T-helper 1 cell treated with Interleukin-12 subunit alpha and Interleukin-12 subunit beta and Interleukin-4 antibody, amounts not matched to agents 30 ng/mL and 1 ng/mL, for 36 hours (primary cell): ENCODE results near the gene LMAN2. TPM values are rescaled to one million over a fixed set of nuclear protein-coding genes. Genes with fewer than 3 reads are reported as not detected.
"Not testable (repeated sequence)": the region's sequence is repeated elsewhere in the genome, so short reads cannot be mapped to it uniquely, and the experiment has no call there.

Experiments
- intact Hi-C: fragments of 100-400 bp; cut with micrococcal nuclease; formaldehyde crosslinking; loops from one replicate; pipeline ENCODE4 v1.15.1; 2024
- total RNA-seq: library from RNA; stranded (reverse); gene quantifications from 2 replicates; pipeline ENCODE4 v1.2.3, GENCODE V29; 2022

The LMAN2 gene
- total RNA-seq, 1 donor from 2014 or later, result 151 TPM

- intact Hi-C loops, result no loop called here
Observed at GRCh38 chr5:177365845-177366527, 14.5 kb upstream of the LMAN2 start.

- intact Hi-C loops, result loop anchor here (1.0 kb wide), 1 partner anchor 8 kb away; no protein-coding TSS in a partner anchor
Observed at GRCh38 chr5:177364159-177364962, 12.9 kb upstream of the LMAN2 start.

GRCh38 chr5:177363565-177363964 lies 12.1 kb upstream of the LMAN2 start:
- intact Hi-C loops, result loop anchor here (1.0 kb wide), 3 partner anchors 12 to 134 kb away; partner anchors contain the start of genes LMAN2 and PDLIM7

- intact Hi-C loops, result loop anchor here (1.0 kb wide), 3 partner anchors 12 to 134 kb away; partner anchors contain the start of genes LMAN2 and PDLIM7
Observed at GRCh38 chr5:177362610-177363507, 11.4 kb upstream of the LMAN2 start.

- intact Hi-C loops, result no loop called here
Observed at GRCh38 chr5:177362292-177362609, 10.8 kb upstream of the LMAN2 start.

- intact Hi-C loops, result no loop called here
Observed at GRCh38 chr5:177361418-177362291, 10.2 kb upstream of the LMAN2 start.

- intact Hi-C loops, result not testable (repeated sequence)
Observed at GRCh38 chr5:177360740-177361139, 9.3 kb upstream of the LMAN2 start.

- intact Hi-C loops, result loop anchor here (5.0 kb wide), 1 partner anchor 792 kb away; the partner anchor contains the start of gene NHP2
Observed at GRCh38 chr5:177359860-177360259, 8.4 kb upstream of the LMAN2 start.

GRCh38 chr5:177359451-177359851 lies 8.0 kb upstream of the LMAN2 start:
- intact Hi-C loops, result loop anchor here (5.0 kb wide), 1 partner anchor 793 kb away; the partner anchor contains the start of gene NHP2

GRCh38 chr5:177358370-177358819 lies 6.9 kb upstream of the LMAN2 start:
- intact Hi-C loops, result loop anchor here (5.0 kb wide), 1 partner anchor 794 kb away; the partner anchor contains the start of gene NHP2

GRCh38 chr5:177357459-177358351 lies 6.2 kb upstream of the LMAN2 start, which contains the start of gene RGS14:
Gene RGS14, plus strand, starts transcription at chr5:177357924. Its CDS starts 101 bp downstream, at chr5:177358025.
- intact Hi-C loops, result loop anchor here (1.0 to 5.0 kb wide), 5 partner anchors 13 to 795 kb away; partner anchors contain the start of genes GRK6, NHP2, PRELID1 and RAB24

GRCh38 chr5:177357146-177357458 lies 5.6 kb upstream of the LMAN2 start:
- intact Hi-C loops, result loop anchor here (1.0 to 5.0 kb wide), 5 partner anchors 14 to 795 kb away; partner anchors contain the start of genes GRK6, NHP2, PRELID1 and RAB24

GRCh38 chr5:177356746-177357145 lies 5.3 kb upstream of the LMAN2 start:
- intact Hi-C loops, result loop anchor here (1.0 to 5.0 kb wide), 5 partner anchors 14 to 796 kb away; partner anchors contain the start of genes GRK6, NHP2, PRELID1 and RAB24

GRCh38 chr5:177355868-177356168 lies 4.3 kb upstream of the LMAN2 start:
- intact Hi-C loops, result loop anchor here (2.0 to 5.0 kb wide), 3 partner anchors 15 to 796 kb away; partner anchors contain the start of genes GRK6 and NHP2

- intact Hi-C loops, result loop anchor here (5.0 kb wide), 1 partner anchor 797 kb away; the partner anchor contains the start of gene NHP2
Observed at GRCh38 chr5:177355162-177355867, 3.8 kb upstream of the LMAN2 start.

- intact Hi-C loops, result loop anchor here (5.0 kb wide), 3 partner anchors 347 to 817 kb away; partner anchors contain the start of genes NHP2, RNF44 and UIMC1
Observed at GRCh38 chr5:177354711-177355110, 3.2 kb upstream of the LMAN2 start.

- intact Hi-C loops, result loop anchor here (5.0 kb wide), 2 partner anchors 347 to 817 kb away; partner anchors contain the start of genes RNF44 and UIMC1
Observed at GRCh38 chr5:177354256-177354655, 2.8 kb upstream of the LMAN2 start.

- intact Hi-C loops, result loop anchor here (5.0 kb wide), 2 partner anchors 346 to 816 kb away; partner anchors contain the start of genes RNF44 and UIMC1
Observed at GRCh38 chr5:177353093-177353492, 1.6 kb upstream of the LMAN2 start.
